ENCODE data around the gene MCTP1. TPM values are rescaled to one million over a fixed set of nuclear protein-coding genes. Genes with fewer than 3 reads are reported as not detected.

MCTP1 gene
- 0.86 and 1.9 TPM in 2 replicates for total RNA-seq

DNA sequence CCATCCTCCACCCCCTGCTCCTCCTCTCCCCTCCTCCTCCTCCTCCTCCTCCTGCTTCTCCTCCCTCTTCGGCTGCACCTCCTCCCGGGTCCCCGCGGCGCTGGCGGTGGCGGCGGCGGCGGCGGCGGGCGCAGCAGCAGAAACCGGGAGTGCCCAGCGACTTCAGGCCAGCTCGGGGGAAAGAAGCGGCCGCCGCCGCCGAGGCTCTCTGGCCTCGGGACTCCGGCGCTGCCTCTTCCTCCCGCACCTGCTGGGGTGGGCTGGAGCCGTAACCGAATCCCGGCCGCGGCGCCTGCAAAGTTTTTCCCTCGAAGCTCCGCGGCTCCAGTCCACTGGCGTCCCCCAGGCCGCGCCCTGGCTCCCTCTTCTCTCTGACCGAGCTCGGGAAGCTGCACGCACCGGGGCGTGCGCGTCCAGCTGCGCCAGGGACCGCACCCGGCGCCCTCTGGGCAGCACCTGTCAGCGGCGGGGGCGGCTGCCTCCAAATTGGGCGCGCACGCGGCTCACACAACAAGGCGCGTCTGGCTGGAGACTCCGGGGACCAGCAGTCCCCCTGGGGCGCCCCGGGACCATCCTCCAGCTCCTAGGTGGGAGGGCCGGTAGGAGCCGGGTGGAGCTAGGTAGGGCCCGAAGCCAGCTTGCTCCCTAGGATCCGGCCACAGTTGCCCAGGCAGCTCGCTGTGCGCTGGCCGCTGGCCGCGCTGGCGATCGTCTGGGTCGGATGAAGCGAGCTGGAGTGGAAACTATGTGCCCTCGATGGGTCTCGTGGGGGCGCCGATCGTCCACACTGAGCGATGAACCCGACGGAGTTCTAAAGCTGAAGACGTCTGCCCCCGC is at the start of gene MCTP1:
MCTP1 (minus strand) TSS at position 523 of the 837 bp plus-strand sequence.
- ATAC-seq (ENCODE audit: low read depth), result no peak
- Mint-ChIP-seq H3K27ac (no peak within 1 kb of the TSS), H3K4me1 (peaks cover 11% of the 10 kb centered on the region), H3K4me3 (peak within 1 kb of the TSS; percentile 59), H3K27me3 (peaks cover 36% of the 10 kb centered on the region), H3K36me3 (ENCODE audit: low read depth) (no peaks in the 10 kb centered on the region), H3K9me3 (no peaks in the 10 kb centered on the region)
- TF ChIP-seq, protein P1, sequence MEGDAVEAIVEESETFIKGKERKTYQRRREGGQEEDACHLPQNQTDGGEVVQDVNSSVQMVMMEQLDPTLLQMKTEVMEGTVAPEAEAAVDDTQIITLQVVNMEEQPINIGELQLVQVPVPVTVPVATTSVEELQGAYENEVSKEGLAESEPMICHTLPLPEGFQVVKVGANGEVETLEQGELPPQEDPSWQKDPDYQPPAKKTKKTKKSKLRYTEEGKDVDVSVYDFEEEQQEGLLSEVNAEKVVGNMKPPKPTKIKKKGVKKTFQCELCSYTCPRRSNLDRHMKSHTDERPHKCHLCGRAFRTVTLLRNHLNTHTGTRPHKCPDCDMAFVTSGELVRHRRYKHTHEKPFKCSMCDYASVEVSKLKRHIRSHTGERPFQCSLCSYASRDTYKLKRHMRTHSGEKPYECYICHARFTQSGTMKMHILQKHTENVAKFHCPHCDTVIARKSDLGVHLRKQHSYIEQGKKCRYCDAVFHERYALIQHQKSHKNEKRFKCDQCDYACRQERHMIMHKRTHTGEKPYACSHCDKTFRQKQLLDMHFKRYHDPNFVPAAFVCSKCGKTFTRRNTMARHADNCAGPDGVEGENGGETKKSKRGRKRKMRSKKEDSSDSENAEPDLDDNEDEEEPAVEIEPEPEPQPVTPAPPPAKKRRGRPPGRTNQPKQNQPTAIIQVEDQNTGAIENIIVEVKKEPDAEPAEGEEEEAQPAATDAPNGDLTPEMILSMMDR (IDR thresholded peaks at IDR 0.05), result no peak
- CTCF ChIA-PET, result interaction anchor here (1.0 kb wide), 1 partner anchor 22 kb away, joined by 3 read pairs; no protein-coding TSS in a partner anchor
- POLR2A ChIA-PET, result no interaction called here
- intact Hi-C loops (cut with micrococcal nuclease), result no loop called here
- DNase-seq, result peak; percentile 16

DNA sequence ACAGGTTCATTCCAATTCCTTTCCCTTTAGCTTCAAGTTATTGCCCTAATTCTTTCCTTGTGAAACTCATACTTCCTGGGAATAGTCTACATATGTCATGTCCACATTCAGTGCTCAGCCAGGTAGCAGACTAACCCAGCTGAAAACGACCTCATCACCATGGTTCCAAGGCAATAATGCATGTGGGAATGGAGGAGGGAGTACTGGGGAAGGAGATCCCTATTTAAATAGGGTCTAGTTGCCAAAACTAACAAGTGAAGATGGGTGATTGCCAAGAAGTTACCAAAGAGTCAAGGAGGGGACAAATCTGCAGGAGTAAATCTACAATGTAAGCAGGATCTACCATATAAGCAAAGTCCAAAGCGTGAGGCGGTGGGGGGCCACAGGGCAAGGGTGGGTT is 47.3 kb upstream of the MCTP1 start:
- H3K4me3 Mint-ChIP-seq, result no peak overlapping the region
- ChIA-PET CTCF (no interaction called here), POLR2A (no interaction called here)
- no peak overlapping the region for H3K27ac Mint-ChIP-seq
- DNase-seq (no peak), ATAC-seq (ENCODE audit: low read depth) (no peak)
- H3K36me3 Mint-ChIP-seq (ENCODE audit: low read depth), result no peaks in the 10 kb centered on the region
- H3K27me3 Mint-ChIP-seq, result peaks cover 2% of the 10 kb centered on the region
- TF ChIP-seq, protein P1 (IDR thresholded peaks at IDR 0.05), result no peak
- no peaks in the 10 kb centered on the region for H3K9me3 Mint-ChIP-seq
- intact Hi-C loops (cut with micrococcal nuclease), result no loop called here
- H3K4me1 Mint-ChIP-seq, result no peaks in the 10 kb centered on the region

DNA sequence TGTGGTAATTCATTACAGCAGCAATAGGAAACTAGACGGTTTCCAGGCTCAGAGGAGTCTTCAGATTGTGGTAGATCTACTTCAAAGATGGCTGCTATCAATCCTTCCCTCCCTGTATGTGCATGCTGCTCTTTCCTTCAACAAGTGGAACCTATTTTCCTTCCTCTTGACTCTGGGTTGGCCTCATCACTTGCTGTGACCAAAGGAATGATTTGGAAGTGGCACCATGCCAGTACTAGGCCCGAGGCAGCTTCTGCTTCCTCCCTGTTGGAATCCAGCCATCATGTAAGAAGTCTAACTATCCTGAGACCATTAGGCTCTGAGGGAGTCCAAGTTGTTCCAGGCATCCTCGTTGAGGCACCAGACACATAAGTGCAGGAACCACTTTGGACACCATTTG is 46.5 kb upstream of the MCTP1 start:
- Mint-ChIP-seq H3K4me3 (no peak overlapping the region), H3K27ac (no peak overlapping the region), H3K9me3 (no peaks in the 10 kb centered on the region), H3K36me3 (ENCODE audit: low read depth) (no peaks in the 10 kb centered on the region), H3K4me1 (no peaks in the 10 kb centered on the region), H3K27me3 (peaks cover 2% of the 10 kb centered on the region)
- ATAC-seq (ENCODE audit: low read depth) (no peak), DNase-seq (no peak)
- POLR2A ChIA-PET, result no interaction called here
- intact Hi-C loops (cut with micrococcal nuclease), result no loop called here
- CTCF ChIA-PET, result no interaction called here
- TF ChIP-seq, protein P1 (IDR thresholded peaks at IDR 0.05), result no peak

DNA sequence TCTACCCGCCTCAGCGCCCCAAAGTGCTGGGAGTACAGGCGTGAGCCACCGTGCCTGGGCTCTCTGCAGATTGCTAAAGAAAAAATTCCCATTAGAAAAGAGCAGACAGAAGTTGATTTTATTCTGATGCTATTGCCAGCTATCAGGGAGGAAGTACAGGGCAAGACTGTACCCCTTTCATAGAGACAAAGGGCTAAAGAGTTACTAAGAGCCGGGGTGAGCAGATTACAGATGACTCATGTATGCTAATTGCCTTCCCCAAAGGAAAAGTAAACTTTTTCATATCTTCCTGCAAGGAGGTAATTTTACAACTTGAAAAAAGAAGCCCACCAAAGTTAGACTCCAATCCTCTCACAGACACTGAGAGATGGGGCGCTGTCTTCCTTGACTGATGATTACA is 42.3 kb upstream of the MCTP1 start:
- no peaks in the 10 kb centered on the region for H3K36me3 Mint-ChIP-seq (ENCODE audit: low read depth)
- DNase-seq, result no peak
- POLR2A ChIA-PET, result no interaction called here
- no peaks in the 10 kb centered on the region for H3K4me1 Mint-ChIP-seq
- ATAC-seq (ENCODE audit: low read depth), result no peak
- CTCF ChIA-PET, result no interaction called here
- TF ChIP-seq, protein P1 (IDR thresholded peaks at IDR 0.05), result no peak
- no peak overlapping the region for H3K27ac Mint-ChIP-seq
- H3K9me3 Mint-ChIP-seq, result no peaks in the 10 kb centered on the region
- intact Hi-C loops (cut with micrococcal nuclease), result no loop called here
- no peak overlapping the region for H3K4me3 Mint-ChIP-seq
- no peaks in the 10 kb centered on the region for H3K27me3 Mint-ChIP-seq

DNA sequence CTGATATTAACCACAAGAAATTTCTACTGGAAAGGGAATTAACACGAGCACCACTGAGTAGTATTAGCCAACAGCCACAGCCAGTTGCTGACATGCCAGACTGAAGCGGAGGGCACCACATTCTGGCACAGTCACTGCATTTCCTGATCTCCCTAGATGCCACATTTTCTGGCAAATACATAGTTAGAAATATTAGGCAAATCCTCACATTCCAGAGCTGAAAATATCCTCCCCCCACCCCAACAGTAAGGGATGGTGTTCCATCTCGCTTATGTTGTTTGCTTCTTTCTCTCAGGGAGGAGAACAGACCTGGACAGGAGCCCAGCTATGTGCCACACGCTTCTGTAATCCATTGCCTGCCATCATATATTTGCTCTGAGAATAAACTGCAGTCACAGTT is 32.8 kb upstream of the MCTP1 start:
- Mint-ChIP-seq H3K4me1 (no peaks in the 10 kb centered on the region), H3K27me3 (peaks cover 11% of the 10 kb centered on the region), H3K4me3 (no peak overlapping the region), H3K9me3 (peaks cover 3% of the 10 kb centered on the region), H3K36me3 (ENCODE audit: low read depth) (no peaks in the 10 kb centered on the region), H3K27ac (no peak overlapping the region)
- ATAC-seq (ENCODE audit: low read depth) (no peak), DNase-seq (no peak)
- CTCF ChIA-PET, result no interaction called here
- TF ChIP-seq, protein P1 (IDR thresholded peaks at IDR 0.05), result no peak
- POLR2A ChIA-PET, result no interaction called here
- intact Hi-C loops (cut with micrococcal nuclease), result no loop called here

All from activated B cell treated with CpG ODN at 0.5 μM for 24 hours (primary cell).